MM.1S (cell line): ENCODE data around the gene CAPN10.

Source experiments
- DNase-seq: peaks from one replicate; pipeline ENCODE4 v3.0.0-alpha.2; 2015
- H2AFZ ChIP-seq: fragments of 300-600 bp; sonication (generic); 2 replicates; pipeline ENCODE4 v1.6.0; 2016; ENCODE audit warnings: antibody characterized with exemption, low read length
- H3F3A ChIP-seq: fragments of 300-600 bp; sonication (generic); 2 replicates; pipeline ENCODE4 v1.6.1; 2016; ENCODE audit warnings: mild to moderate bottlenecking, antibody characterized with exemption, low read length, moderate library complexity, mixed read lengths; ENCODE audit not compliant: insufficient read depth
- H3K27ac ChIP-seq: fragments of 300-600 bp; sonication (generic); 2 replicates; pipeline ENCODE4 v1.5.1; 2016; ENCODE audit warnings: mild to moderate bottlenecking, low read length
- H3K27me3 ChIP-seq: fragments of 300-600 bp; sonication (generic); replicated peaks from 2 replicates; pipeline ENCODE4 v1.6.0; 2016; ENCODE audit warnings: low read length; ENCODE audit not compliant: insufficient read depth
- H3K36me3 ChIP-seq: fragments of 300-600 bp; sonication (generic); replicated peaks from 2 replicates; pipeline ENCODE4 v1.6.1; 2016; ENCODE audit warnings: mild to moderate bottlenecking, low read length, mixed read lengths; ENCODE audit not compliant: insufficient read depth
- H3K4me1 ChIP-seq: fragments of 300-600 bp; sonication (generic); 2 replicates; pipeline ENCODE4 v1.6.1; 2016; ENCODE audit warnings: low read length, mixed read lengths
- H3K4me2 ChIP-seq: fragments of 300-600 bp; sonication (generic); 2 replicates; pipeline ENCODE4 v1.6.0; 2016; ENCODE audit warnings: low read depth, low read length
- H3K4me3 ChIP-seq: fragments of 300-600 bp; sonication (generic); 2 replicates; pipeline ENCODE4 v1.5.1; 2016; ENCODE audit warnings: low read length, mixed read lengths
- H3K79me2 ChIP-seq: fragments of 300-600 bp; sonication (generic); 2 replicates; pipeline ENCODE4 v1.6.1; 2016; ENCODE audit warnings: mixed run types, low read length, mixed read lengths
- H3K9ac ChIP-seq: fragments of 300-600 bp; sonication (generic); 2 replicates; pipeline ENCODE4 v1.6.1; 2016; ENCODE audit warnings: low read length, mixed read lengths
- H3K9me2 ChIP-seq: fragments of 300-600 bp; sonication (generic); replicated peaks from 2 replicates; pipeline ENCODE4 v1.6.1; 2016; ENCODE audit warnings: mild to moderate bottlenecking, low read length, mixed read lengths; ENCODE audit not compliant: insufficient read depth
- H3K9me3 ChIP-seq: fragments of 300-600 bp; sonication (generic); replicated peaks from 2 replicates; pipeline ENCODE4 v1.6.1; 2016; ENCODE audit warnings: mild to moderate bottlenecking, low read length, mixed read lengths; ENCODE audit not compliant: insufficient read depth
- H4K20me1 ChIP-seq: fragments of 300-600 bp; sonication (generic); 2 replicates; pipeline ENCODE4 v1.6.1; 2016; ENCODE audit warnings: mild to moderate bottlenecking, low read length, moderate library complexity, mixed read lengths; ENCODE audit not compliant: insufficient read depth
- EZH2 ChIP-seq: fragments of 300-600 bp; sonication (generic); optimal IDR thresholded peaks from 2 replicates; pipeline ENCODE3; 2017; ENCODE audit warnings: low read depth, mild to moderate bottlenecking, antibody characterized with exemption, low read length, mixed read lengths
- EZH2phosphoT487 ChIP-seq: fragments of 300-600 bp; sonication (generic); IDR thresholded peaks from 2 replicates; pipeline ENCODE4 v1.6.1; 2018; ENCODE audit warnings: antibody characterized with exemption, low read length
- TF ChIP-seq, protein P1 (sequence below): fragments of 300-600 bp; sonication (generic); IDR thresholded peaks from 2 replicates; pipeline ENCODE4 v1.5.1; 2016; ENCODE audit warnings: antibody characterized with exemption, low read length, mixed read lengths

Gene CAPN10

DNA sequence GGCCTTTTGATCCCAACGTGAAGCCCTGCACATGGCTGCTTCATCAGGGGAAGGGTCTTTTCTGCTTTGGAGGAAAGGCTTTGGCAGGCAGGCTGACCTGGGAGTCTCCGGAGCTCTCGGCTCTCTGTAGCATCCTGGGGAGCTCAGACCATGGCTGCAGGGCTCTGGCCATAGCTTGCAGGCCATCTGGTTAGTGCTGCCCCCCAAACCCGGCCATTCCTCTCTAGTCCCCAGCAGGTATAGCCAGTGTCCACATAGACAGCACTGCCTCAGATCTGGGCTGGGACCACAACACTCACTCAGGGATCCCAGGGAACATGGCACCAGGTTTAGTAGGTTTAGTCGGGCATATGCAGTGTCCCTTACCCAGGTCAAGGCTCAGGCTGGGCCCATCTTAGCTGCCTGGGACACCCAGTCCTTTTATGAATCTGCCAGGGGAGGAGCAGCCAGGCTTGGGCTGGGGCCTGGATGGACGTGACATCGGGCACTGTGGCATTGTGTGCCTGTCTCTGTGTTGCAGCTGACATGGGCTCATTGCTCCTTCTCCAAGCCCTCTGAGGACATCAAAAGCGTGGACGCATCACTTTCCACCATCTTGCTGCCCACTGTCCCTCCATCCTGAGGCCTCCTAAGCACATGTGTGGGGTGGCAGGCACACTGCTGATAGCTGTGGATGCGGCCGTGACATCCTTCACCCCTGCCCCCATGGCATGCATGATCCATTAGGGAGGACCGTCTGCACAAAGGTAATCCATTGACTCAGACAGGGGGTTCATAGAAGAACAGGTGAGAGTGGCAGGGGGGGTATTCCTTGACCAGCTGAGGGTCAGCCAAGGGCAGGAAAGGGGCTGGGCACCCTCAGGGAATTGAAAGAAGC is 19.6 kb downstream of the CAPN10 start:
- no peak overlapping the region for H3K4me3 ChIP-seq
- H3K27ac ChIP-seq, result no peak overlapping the region
- no peak overlapping the region for H3K4me2 ChIP-seq
- TF ChIP-seq, protein P1, sequence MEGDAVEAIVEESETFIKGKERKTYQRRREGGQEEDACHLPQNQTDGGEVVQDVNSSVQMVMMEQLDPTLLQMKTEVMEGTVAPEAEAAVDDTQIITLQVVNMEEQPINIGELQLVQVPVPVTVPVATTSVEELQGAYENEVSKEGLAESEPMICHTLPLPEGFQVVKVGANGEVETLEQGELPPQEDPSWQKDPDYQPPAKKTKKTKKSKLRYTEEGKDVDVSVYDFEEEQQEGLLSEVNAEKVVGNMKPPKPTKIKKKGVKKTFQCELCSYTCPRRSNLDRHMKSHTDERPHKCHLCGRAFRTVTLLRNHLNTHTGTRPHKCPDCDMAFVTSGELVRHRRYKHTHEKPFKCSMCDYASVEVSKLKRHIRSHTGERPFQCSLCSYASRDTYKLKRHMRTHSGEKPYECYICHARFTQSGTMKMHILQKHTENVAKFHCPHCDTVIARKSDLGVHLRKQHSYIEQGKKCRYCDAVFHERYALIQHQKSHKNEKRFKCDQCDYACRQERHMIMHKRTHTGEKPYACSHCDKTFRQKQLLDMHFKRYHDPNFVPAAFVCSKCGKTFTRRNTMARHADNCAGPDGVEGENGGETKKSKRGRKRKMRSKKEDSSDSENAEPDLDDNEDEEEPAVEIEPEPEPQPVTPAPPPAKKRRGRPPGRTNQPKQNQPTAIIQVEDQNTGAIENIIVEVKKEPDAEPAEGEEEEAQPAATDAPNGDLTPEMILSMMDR, result no peak
- TF ChIP-seq EZH2 (no peak), EZH2phosphoT487 (no peak)
- no peak for DNase-seq
- no peaks in the 10 kb centered on the region for H3K9me2 ChIP-seq
- no peak overlapping the region for H2AFZ ChIP-seq
- H4K20me1 ChIP-seq, result no peaks in the 10 kb centered on the region
- no peaks in the 10 kb centered on the region for H3K9me3 ChIP-seq
- no peaks in the 10 kb centered on the region for H3F3A ChIP-seq
- no peak overlapping the region for H3K9ac ChIP-seq
- H3K4me1 ChIP-seq, result no peaks in the 10 kb centered on the region
- no peaks in the 10 kb centered on the region for H3K79me2 ChIP-seq
- no peaks in the 10 kb centered on the region for H3K36me3 ChIP-seq
- H3K27me3 ChIP-seq, result no peaks in the 10 kb centered on the region

DNA sequence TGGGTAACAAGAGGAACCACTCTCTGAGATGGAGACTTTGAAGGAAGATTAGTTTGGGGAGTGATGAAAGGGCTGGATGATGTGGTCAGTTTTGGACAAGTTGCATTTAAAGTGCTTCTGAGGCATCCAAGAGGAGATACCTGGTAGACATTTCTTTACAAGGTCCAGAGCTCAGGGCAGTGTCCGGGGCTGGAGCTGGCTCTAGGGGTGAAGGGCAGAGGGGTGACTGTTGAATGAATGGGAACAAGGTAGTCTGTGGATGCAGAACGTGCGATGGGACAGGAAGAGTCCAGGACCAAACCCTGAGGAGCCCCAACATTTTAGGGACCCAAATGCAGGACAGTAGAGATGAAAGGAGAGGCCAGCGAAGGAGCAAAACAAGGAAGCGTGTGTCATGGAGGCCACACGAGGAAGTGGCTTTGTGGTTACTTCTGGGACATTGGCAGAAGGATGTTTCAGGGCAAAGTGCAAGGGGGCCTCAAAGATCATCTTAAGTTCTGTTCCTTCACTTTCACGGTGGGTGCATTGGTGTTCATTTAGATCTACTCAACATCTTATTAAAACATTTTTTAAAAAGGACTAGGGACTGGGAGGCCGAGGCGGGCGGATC is 25.2 kb downstream of the CAPN10 start:
- Histone ChIP-seq H3K4me2 (no peak overlapping the region), H3K27ac (no peak overlapping the region), H3K79me2 (no peaks in the 10 kb centered on the region), H3F3A (no peaks in the 10 kb centered on the region), H3K4me3 (no peak overlapping the region), H3K9ac (no peak overlapping the region), H4K20me1 (no peaks in the 10 kb centered on the region), H3K36me3 (no peaks in the 10 kb centered on the region), H2AFZ (no peak overlapping the region), H3K9me2 (no peaks in the 10 kb centered on the region), H3K4me1 (no peaks in the 10 kb centered on the region), H3K27me3 (no peaks in the 10 kb centered on the region), H3K9me3 (no peaks in the 10 kb centered on the region)
- no peak for DNase-seq
- TF ChIP-seq, protein P1, result no peak
- TF ChIP-seq EZH2phosphoT487 (no peak), EZH2 (no peak)

DNA sequence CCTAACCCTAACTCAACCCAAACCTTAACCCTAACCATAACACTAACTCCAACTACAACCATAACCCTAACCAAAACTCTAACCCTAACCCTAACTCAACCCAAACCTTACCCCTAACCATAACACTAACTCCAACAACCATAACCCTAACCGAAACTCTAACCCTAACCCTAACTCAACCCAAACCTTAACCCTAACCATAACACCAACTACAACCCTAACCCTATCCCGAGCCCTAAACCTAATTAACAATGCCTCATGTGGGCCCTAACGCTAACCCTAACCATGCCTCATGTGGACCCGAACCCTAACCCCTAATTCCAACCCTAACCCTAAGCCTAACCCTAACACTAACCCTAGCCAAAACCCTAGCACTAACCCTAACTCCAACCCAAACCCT is 27.2 kb downstream of the CAPN10 start:
- no peak overlapping the region for H3K4me3 ChIP-seq
- H3K4me1 ChIP-seq, result no peaks in the 10 kb centered on the region
- H3K79me2 ChIP-seq, result no peaks in the 10 kb centered on the region
- H4K20me1 ChIP-seq, result no peaks in the 10 kb centered on the region
- TF ChIP-seq EZH2 (no peak), EZH2phosphoT487 (no peak)
- TF ChIP-seq, protein P1, result no peak
- H3K36me3 ChIP-seq, result no peaks in the 10 kb centered on the region
- no peak for DNase-seq
- no peak overlapping the region for H3K9ac ChIP-seq
- no peak overlapping the region for H2AFZ ChIP-seq
- no peak overlapping the region for H3K4me2 ChIP-seq
- no peak overlapping the region for H3K27ac ChIP-seq
- no peaks in the 10 kb centered on the region for H3K27me3 ChIP-seq
- H3K9me3 ChIP-seq, result no peaks in the 10 kb centered on the region
- no peaks in the 10 kb centered on the region for H3F3A ChIP-seq
- no peaks in the 10 kb centered on the region for H3K9me2 ChIP-seq
